Neural progenitor cell (in vitro differentiated cells): Measurements from ENCODE around the gene CSF1R. TPM values are rescaled to one million over a fixed set of nuclear protein-coding genes. Genes with fewer than 3 reads are reported as not detected.

ENCODE experiments used
- DNase-seq: peaks from one replicate; pipeline ENCODE4 v3.0.0-alpha.2; 2016; ENCODE audit warnings: low spot score
- H2AFZ ChIP-seq: fragments of 200-600 bp; sonication (generic); replicated peaks from 2 replicates; pipeline ENCODE4 v1.6.1; 2016; ENCODE audit warnings: antibody characterized with exemption
- H3F3A ChIP-seq: fragments of 200-600 bp; sonication (generic); 2 replicates; pipeline ENCODE4 v1.6.1; 2016; ENCODE audit warnings: antibody characterized with exemption, low read depth
- H3K27ac ChIP-seq: fragments of 200-600 bp; sonication (generic); 2 replicates; pipeline ENCODE4 v1.5.1; 2016; ENCODE audit warnings: mild to moderate bottlenecking
- H3K27me3 ChIP-seq: fragments of 200-600 bp; sonication (generic); 2 replicates; pipeline ENCODE4 v1.6.1; 2016; ENCODE audit warnings: mild to moderate bottlenecking, moderate library complexity
- H3K36me3 ChIP-seq: fragments of 200-600 bp; sonication (generic); 2 replicates; pipeline ENCODE4 v1.5.1; 2016
- H3K4me1 ChIP-seq: fragments of 200-600 bp; sonication (generic); 2 replicates; pipeline ENCODE4 v1.6.1; 2016; ENCODE audit warnings: mixed run types
- H3K4me2 ChIP-seq: fragments of 200-600 bp; sonication (generic); 2 replicates; pipeline ENCODE4 v1.6.1; 2016
- H3K4me3 ChIP-seq: fragments of 200-600 bp; sonication (generic); 2 replicates; pipeline ENCODE4 v1.5.1; 2016
- H3K79me2 ChIP-seq: fragments of 200-600 bp; sonication (generic); 2 replicates; pipeline ENCODE4 v1.6.1; 2016; ENCODE audit warnings: low read depth
- H3K9ac ChIP-seq: fragments of 200-600 bp; sonication (generic); 2 replicates; pipeline ENCODE4 v1.6.1; 2016
- H3K9me3 ChIP-seq: fragments of 200-600 bp; sonication (generic); 2 replicates; pipeline ENCODE4 v1.5.1; 2016; ENCODE audit warnings: low read depth
- H4K20me1 ChIP-seq: fragments of 200-600 bp; sonication (generic); 2 replicates; pipeline ENCODE4 v1.6.1; 2016; ENCODE audit warnings: low read depth
- H3K27ac Mint-ChIP-seq: 3 replicates; pipeline ENCODE4 v1.8.0; 2021; ENCODE audit warnings: mixed read lengths
- H3K27me3 Mint-ChIP-seq: 2 replicates; pipeline ENCODE4 v1.8.0; 2022; ENCODE audit warnings: low read depth, mild to moderate bottlenecking, inconsistent platforms, moderate library complexity, mixed read lengths; ENCODE audit not compliant: insufficient read depth
- H3K36me3 Mint-ChIP-seq: 3 replicates; pipeline ENCODE4 v1.8.0; 2021; ENCODE audit warnings: mixed read lengths
- H3K4me1 Mint-ChIP-seq: 3 replicates; pipeline ENCODE4 v1.8.0; 2021; ENCODE audit warnings: mixed read lengths
- H3K4me3 Mint-ChIP-seq: 3 replicates; pipeline ENCODE4 v1.8.0; 2021; ENCODE audit warnings: mild to moderate bottlenecking, moderate library complexity, mixed read lengths
- H3K9me3 Mint-ChIP-seq: 3 replicates; pipeline ENCODE4 v1.8.0; 2020; ENCODE audit warnings: mixed read lengths
- EZH2 ChIP-seq: fragments of 200-600 bp; sonication (generic); IDR thresholded peaks from 2 replicates; pipeline ENCODE4 v1.6.1; 2017; ENCODE audit warnings: antibody characterized with exemption, mild to moderate bottlenecking, moderate library complexity
- EZH2phosphoT487 ChIP-seq: fragments of 200-600 bp; sonication (generic); IDR thresholded peaks from 2 replicates; pipeline ENCODE4 v1.6.1; 2017; ENCODE audit warnings: antibody characterized with exemption
- total RNA-seq: library from RNA; depleted of rRNA; stranded (reverse); fragments of >200 nt; gene quantifications from 2 replicates; pipeline ENCODE4 v1.2.3, GENCODE V29; 2015; ENCODE audit warnings: low replicate concordance
- TF ChIP-seq, protein P1 (sequence below): fragments of 200-600 bp; sonication (generic); IDR thresholded peaks from 2 replicates; pipeline ENCODE4 v1.5.1; 2017; ENCODE audit warnings: antibody characterized with exemption, mild to moderate bottlenecking

Gene CSF1R
- total RNA-seq, 1 donor from 2014 or later, result not detected

DNA sequence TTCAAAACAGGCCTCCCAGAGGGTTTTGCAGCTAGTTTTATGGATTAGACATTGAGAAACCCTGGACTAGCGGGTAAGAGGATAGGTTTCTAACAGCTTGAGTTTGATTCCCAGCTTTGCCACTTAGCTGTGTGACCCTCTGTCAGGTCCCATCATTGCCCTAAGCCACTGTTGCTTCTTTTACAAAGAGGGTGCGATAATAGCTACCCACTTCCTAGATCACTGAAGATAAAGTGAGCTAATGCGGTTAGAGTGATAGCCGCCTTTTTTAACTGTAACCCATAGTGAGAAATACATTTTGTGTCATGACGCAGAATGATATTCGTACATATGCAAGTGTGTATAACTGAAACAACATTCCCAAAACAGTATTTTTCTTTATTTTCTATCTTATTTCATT lies 40.3 kb downstream of the CSF1R start:
- no peaks in the 10 kb centered on the region for H3K79me2 ChIP-seq
- H3K36me3 ChIP-seq, result no peaks in the 10 kb centered on the region
- no peak overlapping the region for H3K27ac ChIP-seq
- H3K9me3 ChIP-seq, result no peaks in the 10 kb centered on the region
- no peak for DNase-seq
- Mint-ChIP-seq H3K36me3 (peaks cover 41% of the 10 kb centered on the region), H3K4me1 (no peaks in the 10 kb centered on the region), H3K4me3 (no peak overlapping the region), H3K27ac (no peak overlapping the region), H3K9me3 (no peaks in the 10 kb centered on the region), H3K27me3 (peaks cover 6% of the 10 kb centered on the region)
- H3K27me3 ChIP-seq, result no peaks in the 10 kb centered on the region
- H2AFZ ChIP-seq, result no peak overlapping the region
- H3K9ac ChIP-seq, result no peak overlapping the region
- H3F3A ChIP-seq, result no peaks in the 10 kb centered on the region
- TF ChIP-seq EZH2, result no peak
- TF ChIP-seq, protein P1, sequence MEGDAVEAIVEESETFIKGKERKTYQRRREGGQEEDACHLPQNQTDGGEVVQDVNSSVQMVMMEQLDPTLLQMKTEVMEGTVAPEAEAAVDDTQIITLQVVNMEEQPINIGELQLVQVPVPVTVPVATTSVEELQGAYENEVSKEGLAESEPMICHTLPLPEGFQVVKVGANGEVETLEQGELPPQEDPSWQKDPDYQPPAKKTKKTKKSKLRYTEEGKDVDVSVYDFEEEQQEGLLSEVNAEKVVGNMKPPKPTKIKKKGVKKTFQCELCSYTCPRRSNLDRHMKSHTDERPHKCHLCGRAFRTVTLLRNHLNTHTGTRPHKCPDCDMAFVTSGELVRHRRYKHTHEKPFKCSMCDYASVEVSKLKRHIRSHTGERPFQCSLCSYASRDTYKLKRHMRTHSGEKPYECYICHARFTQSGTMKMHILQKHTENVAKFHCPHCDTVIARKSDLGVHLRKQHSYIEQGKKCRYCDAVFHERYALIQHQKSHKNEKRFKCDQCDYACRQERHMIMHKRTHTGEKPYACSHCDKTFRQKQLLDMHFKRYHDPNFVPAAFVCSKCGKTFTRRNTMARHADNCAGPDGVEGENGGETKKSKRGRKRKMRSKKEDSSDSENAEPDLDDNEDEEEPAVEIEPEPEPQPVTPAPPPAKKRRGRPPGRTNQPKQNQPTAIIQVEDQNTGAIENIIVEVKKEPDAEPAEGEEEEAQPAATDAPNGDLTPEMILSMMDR, result no peak
- no peak for TF ChIP-seq EZH2phosphoT487
- no peak overlapping the region for H3K4me2 ChIP-seq
- no peaks in the 10 kb centered on the region for H3K4me1 ChIP-seq
- H4K20me1 ChIP-seq, result no peaks in the 10 kb centered on the region
- no peak overlapping the region for H3K4me3 ChIP-seq

DNA sequence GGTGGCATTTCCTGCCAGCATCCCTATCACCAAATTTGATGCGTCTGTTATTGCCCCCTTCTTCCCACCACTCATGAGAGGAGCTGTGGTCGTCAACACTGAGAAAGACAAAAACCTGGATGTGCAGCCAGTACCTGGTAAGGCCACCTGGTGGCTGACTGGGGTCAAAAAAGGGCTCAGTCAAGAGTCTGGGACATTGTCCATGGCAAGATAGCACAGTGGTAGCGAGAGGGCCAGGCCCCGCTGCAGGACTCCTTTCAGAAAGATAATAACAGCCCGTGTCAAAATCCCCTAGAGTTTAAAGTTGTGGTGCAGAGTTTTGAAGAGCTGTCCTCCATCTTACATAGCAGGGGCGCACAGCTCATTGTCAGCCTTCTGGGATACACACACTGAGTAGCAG lies 40.8 kb downstream of the CSF1R start:
- Histone ChIP-seq H3K4me3 (no peak overlapping the region), H3F3A (no peaks in the 10 kb centered on the region), H3K79me2 (no peaks in the 10 kb centered on the region), H4K20me1 (no peaks in the 10 kb centered on the region), H3K36me3 (no peaks in the 10 kb centered on the region), H3K27ac (no peak overlapping the region), H3K4me2 (no peak overlapping the region), H3K27me3 (no peaks in the 10 kb centered on the region), H3K9me3 (no peaks in the 10 kb centered on the region), H2AFZ (no peak overlapping the region), H3K4me1 (no peaks in the 10 kb centered on the region), H3K9ac (no peak overlapping the region)
- Mint-ChIP-seq H3K4me3 (no peak overlapping the region), H3K27ac (no peak overlapping the region), H3K4me1 (no peaks in the 10 kb centered on the region), H3K36me3 (peaks cover 39% of the 10 kb centered on the region), H3K9me3 (no peaks in the 10 kb centered on the region), H3K27me3 (peaks cover 6% of the 10 kb centered on the region)
- no peak for DNase-seq
- TF ChIP-seq, protein P1, result peak; percentile 34
- no peak for TF ChIP-seq EZH2phosphoT487

DNA sequence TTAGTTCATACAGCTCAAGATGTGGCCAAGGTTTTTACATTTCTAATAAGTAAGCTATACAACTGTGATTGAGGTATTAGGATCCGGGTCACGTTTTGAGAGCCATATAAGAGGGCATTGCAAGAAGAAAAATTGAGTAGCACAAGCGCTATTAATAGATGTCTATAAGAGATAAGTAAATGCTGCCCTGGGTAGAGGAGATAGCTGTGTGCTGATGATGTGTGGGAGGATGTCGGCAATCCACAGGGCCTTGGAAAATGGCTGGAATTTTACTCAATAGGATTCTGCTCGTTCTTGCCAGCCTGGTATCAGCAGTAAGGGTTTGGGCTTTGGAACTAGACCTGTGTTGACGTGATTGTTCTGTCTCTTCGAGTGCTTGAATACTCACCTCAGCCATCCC lies 41.6 kb downstream of the CSF1R start:
- Histone ChIP-seq H2AFZ (no peak overlapping the region), H3K36me3 (no peaks in the 10 kb centered on the region), H3K9me3 (no peaks in the 10 kb centered on the region), H3K9ac (no peak overlapping the region), H3K4me1 (no peaks in the 10 kb centered on the region), H3K27ac (no peak overlapping the region), H3K27me3 (no peaks in the 10 kb centered on the region), H3K4me3 (no peak overlapping the region), H3K79me2 (no peaks in the 10 kb centered on the region), H3F3A (no peaks in the 10 kb centered on the region), H4K20me1 (no peaks in the 10 kb centered on the region), H3K4me2 (no peak overlapping the region)
- Mint-ChIP-seq H3K36me3 (peaks cover 40% of the 10 kb centered on the region), H3K4me3 (no peak overlapping the region), H3K27me3 (peaks cover 6% of the 10 kb centered on the region), H3K4me1 (no peaks in the 10 kb centered on the region), H3K9me3 (no peaks in the 10 kb centered on the region), H3K27ac (no peak overlapping the region)
- TF ChIP-seq, protein P1, result no peak
- TF ChIP-seq EZH2phosphoT487 (no peak), EZH2 (no peak)
- no peak for DNase-seq

DNA sequence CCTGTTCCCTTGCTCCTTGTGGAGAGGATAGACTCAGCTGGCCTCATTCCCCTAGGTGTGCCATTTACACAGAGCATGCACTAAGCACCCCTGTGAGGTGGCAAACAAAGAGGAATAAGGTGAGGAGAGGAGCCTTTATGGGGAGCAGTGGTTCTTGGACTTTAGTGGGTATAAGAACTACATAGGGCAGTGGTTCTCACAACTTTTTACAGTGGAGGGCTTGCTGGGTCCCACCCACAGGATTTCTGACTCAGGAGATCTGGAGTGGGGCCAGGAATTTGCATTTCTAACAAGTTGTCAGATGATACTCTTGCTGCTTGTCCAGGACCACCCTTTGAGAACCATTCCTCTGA lies 42.0 kb downstream of the CSF1R start:
- Histone ChIP-seq H3K79me2 (no peaks in the 10 kb centered on the region), H3K4me2 (no peak overlapping the region), H3K9me3 (no peaks in the 10 kb centered on the region), H3K9ac (no peak overlapping the region), H3K27ac (no peak overlapping the region), H3K4me3 (no peak overlapping the region), H4K20me1 (no peaks in the 10 kb centered on the region), H3K36me3 (no peaks in the 10 kb centered on the region), H3K4me1 (no peaks in the 10 kb centered on the region), H3K27me3 (no peaks in the 10 kb centered on the region), H2AFZ (no peak overlapping the region), H3F3A (no peaks in the 10 kb centered on the region)
- TF ChIP-seq, protein P1, result no peak
- TF ChIP-seq EZH2phosphoT487 (no peak), EZH2 (no peak)
- no peak for DNase-seq
- Mint-ChIP-seq H3K4me1 (no peaks in the 10 kb centered on the region), H3K4me3 (no peak overlapping the region), H3K9me3 (no peaks in the 10 kb centered on the region), H3K27ac (no peak overlapping the region), H3K36me3 (peaks cover 37% of the 10 kb centered on the region), H3K27me3 (peaks cover 6% of the 10 kb centered on the region)
